T-cell (primary cell): Measurements from ENCODE around the gene NECTIN1. TPM values are rescaled to one million over a fixed set of nuclear protein-coding genes. Genes with fewer than 3 reads are reported as not detected.

Experiments
- ATAC-seq, 4 experiments: fragments of 200-7000 bp in 3 of 4; fragments of 150-1000 bp in 1 of 4; cut with Tn5 transposase; replicated peaks in 1 of 4; 1 replicate in 3 of 4; 2 replicates in 1 of 4; pipeline ENCODE4 v1.10.0; 2021; ENCODE audit warnings: moderate library complexity in 3 of 4, mild to moderate bottlenecking in 2 of 4, moderate number of reproducible peaks in 1 of 4
- CTCF ChIA-PET, 2 donors: fragments of 300-600 bp; sonication (Branson Sonifier 250); formaldehyde crosslinking; loops; one replicate each; lab custom pipeline; 2022; ENCODE audit warnings: antibody characterized with exemption in 2 of 2; lab: Charles Lee
- POLR2A ChIA-PET, 2 donors: fragments of 300-600 bp; sonication (Branson Sonifier 250); formaldehyde crosslinking; loops; one replicate each; lab custom pipeline; 2022; ENCODE audit warnings: antibody characterized with exemption in 2 of 2; lab: Charles Lee
- DNase-seq, 35 experiments: peaks; one replicate each; pipeline versions ENCODE4 v3.0.0 to v3.0.0-alpha.2; 2013 to 2023
- H3K27ac ChIP-seq: one replicate; pipeline ENCODE4 v1.5.1; 2013; ENCODE audit warnings: low read length
- H3K27me3 ChIP-seq, 2 experiments: replicated peaks in 1 of 2; 1 replicate in 1 of 2; 2 replicates in 1 of 2; pipeline versions ENCODE4 v1.6.1 to v1.7.0; 2013; ENCODE audit warnings: low read length in 1 of 2, mixed read lengths in 1 of 2; ENCODE audit not compliant: control insufficient read depth in 2 of 2, insufficient read depth in 2 of 2; ENCODE audit errors: extremely low read depth in 1 of 2
- H3K36me3 ChIP-seq, 2 donors: 1 replicate in 1 of 2; 2 replicates in 1 of 2; pipeline versions ENCODE4 v1.6.1 to v1.7.0; 2013; ENCODE audit warnings: low read length in 1 of 2; ENCODE audit not compliant: control insufficient read depth in 2 of 2, insufficient read depth in 1 of 2; ENCODE audit errors: extremely low read depth in 1 of 2
- H3K4me1 ChIP-seq, 2 experiments: 1 replicate in 1 of 2; 2 replicates in 1 of 2; pipeline versions ENCODE4 v1.6.1 to v1.7.0; 2013; ENCODE audit warnings: low read length in 2 of 2, mixed read lengths in 1 of 2; ENCODE audit not compliant: insufficient read depth in 2 of 2, control insufficient read depth in 1 of 2; ENCODE audit errors: extremely low read depth in 1 of 2
- H3K4me3 ChIP-seq, 2 donors: 1 replicate in 1 of 2; 2 replicates in 1 of 2; pipeline versions ENCODE4 v1.5.1 to v1.7.0; 2013; ENCODE audit warnings: mild to moderate bottlenecking in 2 of 2, low read length in 1 of 2, moderate library complexity in 1 of 2; ENCODE audit not compliant: control insufficient read depth in 1 of 2; ENCODE audit errors: extremely low read depth in 1 of 2
- H3K9me3 ChIP-seq: 2 replicates; pipeline ENCODE4 v1.7.0; 2013
- H3K27ac Mint-ChIP-seq, 2 donors: one replicate each; pipeline ENCODE4 v1.8.0; 2020 to 2021; ENCODE audit warnings: mild to moderate bottlenecking in 2 of 2, mixed read lengths in 2 of 2
- H3K27me3 Mint-ChIP-seq, 2 donors: one replicate each; pipeline ENCODE4 v1.8.0; 2021 to 2022; ENCODE audit warnings: mixed read lengths in 2 of 2
- H3K36me3 Mint-ChIP-seq: one replicate; pipeline ENCODE4 v1.8.0; 2021; ENCODE audit warnings: mixed read lengths
- H3K4me1 Mint-ChIP-seq, 3 donors: one replicate each; pipeline ENCODE4 v1.8.0; 2020 to 2022; ENCODE audit warnings: mixed read lengths in 3 of 3, mild to moderate bottlenecking in 1 of 3
- H3K4me3 Mint-ChIP-seq, 3 donors: one replicate each; pipeline ENCODE4 v1.8.0; 2020 to 2022; ENCODE audit warnings: mild to moderate bottlenecking in 3 of 3, mixed read lengths in 3 of 3, moderate library complexity in 3 of 3
- H3K9me3 Mint-ChIP-seq, 3 donors: one replicate each; pipeline ENCODE4 v1.8.0; 2020 to 2022; ENCODE audit warnings: mixed read lengths in 3 of 3
- WGBS: methylation state at CpG from one replicate; pipeline ENCODE4 v1.1.5; 2013; ENCODE audit warnings: missing lambda C conversion rate; ENCODE audit not compliant: insufficient coverage; 5-methylcytosine and 5-hydroxymethylcytosine counted together
- total RNA-seq, 35 experiments: library from RNA in 6 of 35; stranded (reverse) in 6 of 35; fragments of 120-200 nt in 1 of 35; gene quantifications; one replicate each; pipeline versions ENCODE4 v1.2.1 to v1.2.4 and lab custom pipeline; 2013 to 2026

NECTIN1 gene
- total RNA-seq, 5 donors from 2014 or later (not counting 1 experiment from before 2014, with no cell fraction given): 1.8 to 3.5 (median 3.1) TPM

DNA sequence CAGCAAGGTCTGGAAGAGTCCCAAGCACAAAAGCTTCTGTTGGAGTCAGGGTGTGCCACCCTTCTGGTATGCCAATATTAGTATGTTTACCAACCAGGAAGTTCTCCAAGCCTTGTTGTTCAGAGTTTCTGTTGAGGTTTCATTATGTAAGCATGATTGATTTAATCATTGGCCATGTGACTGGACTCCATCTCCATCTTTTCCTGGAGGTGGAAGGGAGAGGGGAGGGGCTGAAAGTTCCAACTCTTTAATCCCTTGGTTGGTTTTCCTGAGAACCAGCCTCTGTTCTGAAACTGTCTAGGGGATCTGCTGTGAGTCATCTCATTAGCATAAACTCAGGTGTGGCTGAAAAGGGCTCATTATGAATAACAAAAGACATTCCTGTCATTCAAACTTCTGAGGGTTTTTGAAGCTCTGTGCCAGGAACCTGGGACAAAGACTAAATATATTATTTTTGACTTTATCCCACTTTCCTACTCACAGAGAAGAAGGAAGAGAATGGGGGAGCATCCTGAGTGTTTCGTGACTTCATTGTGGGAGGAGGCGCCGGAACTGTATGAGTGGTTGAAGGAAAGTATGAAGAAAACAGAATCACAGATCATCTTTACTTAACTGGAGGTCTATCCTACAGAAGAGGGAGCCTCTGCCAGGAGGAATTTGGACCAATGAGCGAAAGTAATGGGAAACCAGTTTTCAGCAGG lies 138.2 kb downstream of the NECTIN1 start:
- CTCF ChIA-PET: no interaction called here
- Histone ChIP-seq H3K4me1 (no peaks in the 10 kb centered on the region), H3K27me3 (peaks cover 0 to 26% of the 10 kb centered on the region in 2 experiments), H3K27ac (no peak overlapping the region), H3K9me3 (no peaks in the 10 kb centered on the region), H3K36me3 (no peaks in the 10 kb centered on the region), H3K4me3 (no peak overlapping the region)
- peaks cover 0 to 2% (median 0%) of the 10 kb centered on the region in 3 donors for H3K9me3 Mint-ChIP-seq
- H3K4me3 Mint-ChIP-seq: no peak overlapping the region
- 70% methylated on average over 1 of the region's 4 CpGs for WGBS
- ATAC-seq (no peak), DNase-seq (no peak)
- H3K36me3 Mint-ChIP-seq: no peaks in the 10 kb centered on the region
- no peaks in the 10 kb centered on the region for H3K4me1 Mint-ChIP-seq
- POLR2A ChIA-PET: interaction anchor here in 1 of 2 donors (0.6 kb wide), 1 partner anchor 28 kb away, joined by 5 read pairs; no protein-coding TSS in a partner anchor
- no peak overlapping the region for H3K27ac Mint-ChIP-seq
- peaks cover 19 to 30% of the 10 kb centered on the region in 2 donors for H3K27me3 Mint-ChIP-seq

- Histone ChIP-seq H3K4me3 (no peak overlapping the region), H3K27ac (no peak overlapping the region), H3K27me3 (peaks cover 0 to 44% of the 10 kb centered on the region in 2 experiments), H3K4me1 (peaks cover 0 to 13% of the 10 kb centered on the region in 2 experiments), H3K36me3 (no peaks in the 10 kb centered on the region), H3K9me3 (no peaks in the 10 kb centered on the region)
- POLR2A ChIA-PET: no interaction called here
- Mint-ChIP-seq H3K4me3 (no peak overlapping the region), H3K36me3 (no peaks in the 10 kb centered on the region), H3K9me3 (peaks cover 0 to 2% (median 0%) of the 10 kb centered on the region in 3 donors), H3K4me1 (peaks cover 0 to 6% (median 4%) of the 10 kb centered on the region in 3 donors), H3K27me3 (peaks cover 26 to 40% of the 10 kb centered on the region in 2 donors), H3K27ac (no peak overlapping the region)
- CTCF ChIA-PET: interaction anchor here in 1 of 2 donors (0.6 kb wide), 1 partner anchor 10 kb away, joined by 5 read pairs; no protein-coding TSS in a partner anchor
- ATAC-seq: no peak
- no peak for DNase-seq
These were observed 140.0 kb downstream of the NECTIN1 start for GRCh38 chr11:119589001-119589400.
